Epithelial cell of esophagus (primary cell): ENCODE results near the gene SST.

Source experiments
- DNase-seq: peaks from one replicate; pipeline ENCODE4 v3.0.0; 2010; ENCODE audit warnings: low read depth
- H3K4me3 ChIP-seq: 2 replicates; pipeline ENCODE4 v1.5.1; 2011; ENCODE audit warnings: mild to moderate bottlenecking, low read length, control low read depth
- CTCF ChIP-seq: IDR thresholded peaks from 2 replicates; pipeline ENCODE4 v1.5.1; 2011; ENCODE audit warnings: low read depth, mild to moderate bottlenecking, low read length, control low read depth, inconsistent platforms; ENCODE audit not compliant: insufficient read depth; ENCODE audit errors: missing control alignments

SST gene

GRCh38 chr3:187669675-187670504 is at the start of gene SST:
Gene SST (minus strand): TSS chr3:187670394. CDS start chr3:187670291, 103 bp downstream.
- H3K4me3 ChIP-seq = no peak within 1 kb of the TSS
- peak; percentile 76 for DNase-seq
- TF ChIP-seq CTCF = no peak

GRCh38 chr3:187719628-187720336 is 49.6 kb upstream of the SST start:
- TF ChIP-seq CTCF = no peak
- no peak for DNase-seq
- no peak overlapping the region for H3K4me3 ChIP-seq

GRCh38 chr3:187718802-187719201 is 48.6 kb upstream of the SST start:
- no peak for DNase-seq
- no peak overlapping the region for H3K4me3 ChIP-seq
- TF ChIP-seq CTCF = no peak

GRCh38 chr3:187717572-187717971 is 47.4 kb upstream of the SST start:
- DNase-seq = no peak
- H3K4me3 ChIP-seq = no peak overlapping the region
- TF ChIP-seq CTCF = no peak

GRCh38 chr3:187714404-187714979 is 44.3 kb upstream of the SST start:
- peak; percentile 80 for DNase-seq
- peak; percentile 99 for TF ChIP-seq CTCF
- no peak overlapping the region for H3K4me3 ChIP-seq

- TF ChIP-seq CTCF = no peak
- peak; percentile 38 for DNase-seq
- H3K4me3 ChIP-seq = no peak overlapping the region
Measured at GRCh38 chr3:187713504-187713903, 43.3 kb upstream of the SST start.
